ENCODE data around the gene TBC1D19.
A peak's percentile ranks its signal among the peaks of the same experiment; 100 is the strongest.

TBC1D19 gene

GRCh38 chr4:26748811-26749210, 164.9 kb downstream of the TBC1D19 start:
- Histone ChIP-seq H3K79me2 (ENCODE audit: insufficient read depth, low read length) (no peaks in the 10 kb centered on the region), H3K9me2 (replicated peaks; ENCODE audit: low read depth, low read length) (no peaks in the 10 kb centered on the region), H3K9ac (ENCODE audit: low read depth, low read length, poor library complexity, severe bottlenecking) (peak overlapping the region; percentile 1), H3K4me3 (ENCODE audit: low read length, poor library complexity, severe bottlenecking) (peak overlapping the region; percentile 33), H4K20me1 (ENCODE audit: insufficient read depth, low read length, poor library complexity, severe bottlenecking) (no peaks in the 10 kb centered on the region), H3K4me2 (ENCODE audit: low read depth, low read length, poor library complexity, severe bottlenecking) (peak overlapping the region; percentile 74), H3K9me3 (ENCODE audit: insufficient read depth, low read depth, low read length) (no peaks in the 10 kb centered on the region), H3K4me1 (ENCODE audit: insufficient read depth, low read length, poor library complexity, severe bottlenecking) (peaks cover 54% of the 10 kb centered on the region), H3F3A (ENCODE audit: low read depth) (no peaks in the 10 kb centered on the region), H2AFZ (ENCODE audit: low read length) (no peak overlapping the region), H3K36me3 (ENCODE audit: insufficient read depth, low read length) (no peaks in the 10 kb centered on the region), H3K27me3 (ENCODE audit: insufficient read depth, low read length, poor library complexity, severe bottlenecking) (no peaks in the 10 kb centered on the region)
- TF ChIP-seq CTCF (conservative IDR thresholded peaks at IDR 0.05; ENCODE audit: low read length) (no peak), EZH2phosphoT487 (IDR thresholded peaks at IDR 0.05; ENCODE audit: borderline replicate concordance) (no peak)

- no peak overlapping the region for H3K4me3 ChIP-seq (ENCODE audit: low read length, poor library complexity, severe bottlenecking)
- no peak for TF ChIP-seq EZH2phosphoT487 (IDR thresholded peaks at IDR 0.05; ENCODE audit: borderline replicate concordance)
- TF ChIP-seq CTCF (conservative IDR thresholded peaks at IDR 0.05; ENCODE audit: low read length), result no peak
- no peaks in the 10 kb centered on the region for H3F3A ChIP-seq (ENCODE audit: low read depth)
- no peaks in the 10 kb centered on the region for H3K79me2 ChIP-seq (ENCODE audit: insufficient read depth, low read length)
- peaks cover 54% of the 10 kb centered on the region for H3K4me1 ChIP-seq (ENCODE audit: insufficient read depth, low read length, poor library complexity, severe bottlenecking)
- no peaks in the 10 kb centered on the region for H4K20me1 ChIP-seq (ENCODE audit: insufficient read depth, low read length, poor library complexity, severe bottlenecking)
- no peaks in the 10 kb centered on the region for H3K9me2 ChIP-seq (replicated peaks; ENCODE audit: low read depth, low read length)
- H3K9ac ChIP-seq (ENCODE audit: low read depth, low read length, poor library complexity, severe bottlenecking), result no peak overlapping the region
- H3K36me3 ChIP-seq (ENCODE audit: insufficient read depth, low read length), result no peaks in the 10 kb centered on the region
- H3K4me2 ChIP-seq (ENCODE audit: low read depth, low read length, poor library complexity, severe bottlenecking), result no peak overlapping the region
- no peaks in the 10 kb centered on the region for H3K27me3 ChIP-seq (ENCODE audit: insufficient read depth, low read length, poor library complexity, severe bottlenecking)
- no peak overlapping the region for H2AFZ ChIP-seq (ENCODE audit: low read length)
- no peaks in the 10 kb centered on the region for H3K9me3 ChIP-seq (ENCODE audit: insufficient read depth, low read depth, low read length)
These were observed 166.0 kb downstream of the TBC1D19 start for GRCh38 chr4:26749867-26750266.

- no peaks in the 10 kb centered on the region for H3K79me2 ChIP-seq (ENCODE audit: insufficient read depth, low read length)
These were observed 167.1 kb downstream of the TBC1D19 start for GRCh38 chr4:26751004-26751403.

More at GRCh38 chr4:26751004-26751403, 167.1 kb downstream of the TBC1D19 start:
- Histone ChIP-seq H3K36me3 (ENCODE audit: insufficient read depth, low read length) (no peaks in the 10 kb centered on the region), H3K9ac (ENCODE audit: low read depth, low read length, poor library complexity, severe bottlenecking) (no peak overlapping the region), H4K20me1 (ENCODE audit: insufficient read depth, low read length, poor library complexity, severe bottlenecking) (no peaks in the 10 kb centered on the region), H3K4me3 (ENCODE audit: low read length, poor library complexity, severe bottlenecking) (no peak overlapping the region), H3K9me3 (ENCODE audit: insufficient read depth, low read depth, low read length) (no peaks in the 10 kb centered on the region), H3F3A (ENCODE audit: low read depth) (no peaks in the 10 kb centered on the region), H3K4me2 (ENCODE audit: low read depth, low read length, poor library complexity, severe bottlenecking) (no peak overlapping the region), H2AFZ (ENCODE audit: low read length) (no peak overlapping the region), H3K27me3 (ENCODE audit: insufficient read depth, low read length, poor library complexity, severe bottlenecking) (no peaks in the 10 kb centered on the region), H3K4me1 (ENCODE audit: insufficient read depth, low read length, poor library complexity, severe bottlenecking) (peaks cover 54% of the 10 kb centered on the region), H3K9me2 (replicated peaks; ENCODE audit: low read depth, low read length) (no peaks in the 10 kb centered on the region)
- TF ChIP-seq CTCF (conservative IDR thresholded peaks at IDR 0.05; ENCODE audit: low read length) (no peak), EZH2phosphoT487 (IDR thresholded peaks at IDR 0.05; ENCODE audit: borderline replicate concordance) (no peak)

All from Loucy (cell line).